Measurements from ENCODE around the gene ACIN1. TPM values are rescaled to one million over a fixed set of nuclear protein-coding genes. Genes with fewer than 3 reads are reported as not detected.

The ACIN1 gene
- total RNA-seq, 1 donor from 2014 or later = 163 TPM

DNA sequence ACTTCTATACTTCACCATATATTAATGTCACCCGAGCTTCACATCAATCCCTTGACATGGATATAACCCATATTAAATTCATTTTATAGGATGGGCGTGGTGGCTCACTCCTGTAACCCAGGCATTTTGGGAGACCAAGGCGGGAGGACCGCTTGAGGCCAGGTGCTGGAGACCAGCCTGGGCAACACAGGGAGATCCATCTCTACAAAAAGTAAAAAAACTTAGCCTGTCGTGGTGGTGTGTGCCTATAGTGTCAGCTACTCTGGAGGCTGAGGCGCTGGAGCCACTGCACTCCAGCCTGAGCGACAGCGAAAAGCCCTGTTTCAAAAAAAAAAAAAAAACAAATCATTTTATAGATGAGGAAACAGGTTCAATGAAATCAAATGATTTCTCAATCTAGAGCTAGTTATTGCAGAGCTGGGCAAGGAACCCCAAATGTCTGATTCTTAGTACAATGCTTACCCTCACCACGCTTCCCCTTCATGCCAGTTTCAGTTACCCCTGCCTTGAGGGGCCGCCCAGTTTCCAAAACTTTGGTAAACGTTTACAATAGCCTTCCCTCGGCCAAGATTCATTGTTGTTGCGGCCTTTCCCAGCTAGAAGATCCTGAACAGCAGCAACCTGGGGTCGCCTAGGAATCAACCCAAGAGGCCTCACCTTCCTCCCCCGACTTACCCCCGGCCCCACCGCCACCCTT lies 61.0 kb downstream of the ACIN1 start:
- DNase-seq (no peak), ATAC-seq (peak in 1 of 2 donors; percentile 1)
- Histone ChIP-seq H3K4me3 (peak overlapping the region; percentile 89), H3K36me3 (peaks cover 44% of the 10 kb centered on the region), H3K27me3 (ENCODE audit: low read depth) (no peaks in the 10 kb centered on the region), H3K4me1 (peaks cover 20% of the 10 kb centered on the region), H3K9me3 (no peaks in the 10 kb centered on the region), H3K27ac (peak overlapping the region; percentile 94)
- TF ChIP-seq CTCF (IDR thresholded peaks at IDR 0.05) = no peak
- intact Hi-C loops (cut with DNase I) = no loop called here

DNA sequence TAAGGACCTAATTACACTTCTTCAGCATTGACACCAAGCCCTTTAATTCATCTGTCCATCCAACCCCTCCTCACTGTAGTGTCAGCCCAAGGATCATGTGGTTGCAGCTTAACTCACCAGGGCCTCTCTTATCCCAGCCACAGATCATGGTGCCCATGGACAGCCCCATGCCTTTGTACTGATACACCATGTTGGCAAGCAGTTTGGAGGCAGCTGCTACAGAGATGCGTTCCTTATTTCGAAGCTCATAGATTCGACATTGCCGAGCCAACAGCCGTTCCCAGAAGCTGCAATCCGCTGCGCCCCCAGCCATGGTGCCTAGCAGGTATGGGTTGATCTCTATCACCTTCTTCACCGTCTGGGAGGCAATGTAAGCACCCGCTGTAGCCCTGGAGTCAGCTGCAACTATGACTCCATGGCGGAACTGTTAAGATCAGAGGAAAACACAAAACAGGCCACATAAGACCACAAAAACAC lies 61.6 kb downstream of the ACIN1 start:
- Histone ChIP-seq H3K27me3 (ENCODE audit: low read depth) (no peaks in the 10 kb centered on the region), H3K36me3 (peaks cover 50% of the 10 kb centered on the region), H3K4me1 (peaks cover 23% of the 10 kb centered on the region), H3K27ac (no peak overlapping the region), H3K9me3 (no peaks in the 10 kb centered on the region), H3K4me3 (peak overlapping the region; percentile 89)
- no peak for TF ChIP-seq CTCF (IDR thresholded peaks at IDR 0.05)
- intact Hi-C loops (cut with DNase I) = no loop called here
- ATAC-seq (no peak), DNase-seq (no peak)

- H3K9me3 ChIP-seq = no peaks in the 10 kb centered on the region
- peaks cover 23% of the 10 kb centered on the region for H3K4me1 ChIP-seq
- no peak overlapping the region for H3K27ac ChIP-seq
- intact Hi-C loops (cut with DNase I) = no loop called here
- no peaks in the 10 kb centered on the region for H3K27me3 ChIP-seq (ENCODE audit: low read depth)
- no peak for TF ChIP-seq CTCF (IDR thresholded peaks at IDR 0.05)
- no peak overlapping the region for H3K4me3 ChIP-seq
- peaks cover 72% of the 10 kb centered on the region for H3K36me3 ChIP-seq
- DNase-seq (no peak), ATAC-seq (no peak)
These were observed 64.0 kb downstream of the ACIN1 start for GRCh38 chr14:23030936-23031335.

- Histone ChIP-seq H3K4me1 (peaks cover 12% of the 10 kb centered on the region), H3K27me3 (ENCODE audit: low read depth) (no peaks in the 10 kb centered on the region), H3K27ac (no peak overlapping the region), H3K9me3 (no peaks in the 10 kb centered on the region), H3K36me3 (peaks cover 89% of the 10 kb centered on the region), H3K4me3 (no peak overlapping the region)
- DNase-seq (no peak), ATAC-seq (no peak)
- intact Hi-C loops (cut with DNase I) = no loop called here
- no peak for TF ChIP-seq CTCF (IDR thresholded peaks at IDR 0.05)
These were observed 66.1 kb downstream of the ACIN1 start for GRCh38 chr14:23028799-23029198.

- no peaks in the 10 kb centered on the region for H3K9me3 ChIP-seq
- no peak for TF ChIP-seq CTCF (IDR thresholded peaks at IDR 0.05)
- no peaks in the 10 kb centered on the region for H3K27me3 ChIP-seq (ENCODE audit: low read depth)
- ATAC-seq = no peak
- H3K4me1 ChIP-seq = peaks cover 3% of the 10 kb centered on the region
- no peak for DNase-seq
- intact Hi-C loops (cut with DNase I) = no loop called here
- H3K36me3 ChIP-seq = peaks cover 58% of the 10 kb centered on the region
- no peak overlapping the region for H3K27ac ChIP-seq
- H3K4me3 ChIP-seq = no peak overlapping the region
These were observed 69.7 kb downstream of the ACIN1 start for GRCh38 chr14:23025151-23025814.
